NCI-H774 (cell line): ENCODE results near the gene NTN5.
"Not testable (repeated sequence)": the region's sequence is repeated elsewhere in the genome, so short reads cannot be mapped to it uniquely, and the experiment has no call there.

ENCODE experiments used
- DNase-seq: peaks from one replicate; lab custom pipeline; 2025; lab: John Stamatoyannopoulos, UW

The NTN5 gene

GRCh38 chr19:48669903-48670668 lies 2.7 kb downstream of the NTN5 start:
- no peak for DNase-seq

DNA sequence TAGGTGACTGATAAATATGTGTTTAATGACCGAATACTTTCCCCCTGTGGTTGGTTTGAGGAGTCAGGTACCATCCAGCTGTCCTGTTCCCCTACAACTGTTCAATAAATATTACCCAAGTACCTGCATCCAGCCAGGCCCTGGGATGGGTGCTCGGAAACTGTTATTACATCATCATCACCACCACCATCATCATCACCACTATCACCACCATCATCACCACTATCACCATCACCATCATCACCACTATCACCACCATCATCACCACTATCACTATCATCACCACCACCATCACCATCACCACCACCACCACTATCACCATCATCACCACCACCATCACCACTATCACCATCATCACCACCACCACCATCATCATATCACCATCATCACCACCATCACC lies 4.1 kb downstream of the NTN5 start:
- no peak for DNase-seq

DNA sequence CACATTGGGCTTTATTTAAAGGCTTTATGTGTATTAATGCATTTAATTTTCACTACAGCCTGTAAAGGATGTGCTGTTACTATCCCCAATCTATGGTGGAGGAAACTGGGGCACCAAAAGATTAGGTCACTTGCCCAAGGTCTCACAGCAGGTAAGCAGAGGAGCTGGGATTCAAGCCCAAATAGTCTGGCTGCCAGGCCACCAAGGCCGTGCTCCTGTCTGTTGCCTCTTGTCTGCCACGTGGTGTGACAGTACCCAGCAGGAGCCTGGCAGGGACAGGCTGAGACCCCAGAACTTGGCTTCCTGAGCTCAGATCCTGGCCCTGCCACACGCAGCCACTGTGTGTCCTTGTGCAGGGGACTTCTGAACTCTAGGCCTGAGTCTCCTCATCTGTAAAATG lies 4.5 kb downstream of the NTN5 start:
- DNase-seq, result no peak

DNA sequence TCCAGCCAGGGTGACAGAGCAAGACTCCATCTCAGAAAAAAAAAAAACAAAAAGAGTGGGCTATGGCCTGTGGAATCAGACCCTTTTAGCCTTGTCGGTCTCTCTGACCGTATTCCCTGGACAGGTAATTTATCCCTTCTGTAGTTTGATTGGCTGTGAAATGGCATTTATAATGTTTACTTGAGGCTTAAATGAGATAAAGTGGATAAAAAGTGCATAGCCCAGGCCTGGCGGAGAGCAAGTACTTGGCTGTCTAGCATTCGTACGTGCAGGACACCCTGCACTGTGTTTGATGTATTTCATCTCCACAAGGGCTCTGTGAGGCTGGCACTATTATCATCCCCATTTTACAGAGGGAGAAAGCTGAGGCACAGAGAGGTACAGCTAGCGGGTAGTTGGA lies 7.0 kb downstream of the NTN5 start:
- no peak for DNase-seq

DNA sequence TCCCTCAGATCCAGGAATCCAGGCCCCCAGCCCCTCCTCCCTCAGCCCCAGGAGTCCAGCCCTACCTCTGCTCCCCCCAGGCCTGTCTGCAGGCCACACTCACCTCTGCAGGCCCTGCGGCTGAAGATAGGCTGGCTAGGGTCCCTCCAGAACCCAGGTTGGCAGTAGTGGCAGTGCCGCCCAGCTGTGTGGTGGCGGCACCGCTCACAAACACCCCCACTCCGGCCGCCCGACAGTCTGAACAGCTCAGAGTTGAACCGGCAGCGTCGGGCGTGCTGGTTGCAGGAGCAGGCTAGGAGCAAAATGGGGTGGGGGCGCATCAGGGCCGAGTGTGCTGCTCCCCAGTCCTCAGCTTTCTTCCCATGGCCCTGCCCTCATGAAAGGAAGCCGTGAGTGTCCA lies 8.3 kb downstream of the NTN5 start:
- DNase-seq, result no peak

- DNase-seq, result no peak
These were observed 9.2 kb downstream of the NTN5 start for GRCh38 chr19:48663667-48664066.

GRCh38 chr19:48661711-48662090 lies 11.1 kb downstream of the NTN5 start:
- DNase-seq, result no peak

- peak; percentile 83 for DNase-seq
These were observed 11.7 kb downstream of the NTN5 start for GRCh38 chr19:48660852-48661710.

DNA sequence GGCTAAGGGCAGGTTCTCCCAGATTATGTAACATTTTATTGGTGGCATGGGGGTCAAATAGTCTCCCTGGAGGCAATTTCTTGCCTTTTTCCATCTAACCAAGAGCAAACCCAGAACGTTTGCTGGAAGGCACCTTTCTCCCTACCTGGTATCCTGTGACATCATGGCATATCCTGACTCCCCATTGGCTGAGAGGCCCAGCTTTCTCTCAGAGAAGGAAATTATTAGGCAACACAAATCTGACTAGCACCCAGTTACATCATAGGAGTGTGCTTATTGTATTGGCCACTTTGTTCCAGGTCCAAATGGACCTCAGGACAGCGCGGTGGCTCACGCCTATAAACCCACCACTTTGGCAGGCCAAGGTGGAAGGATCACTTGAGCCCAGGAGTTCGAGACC lies 13.0 kb downstream of the NTN5 start:
- peak; percentile 31 for DNase-seq

DNA sequence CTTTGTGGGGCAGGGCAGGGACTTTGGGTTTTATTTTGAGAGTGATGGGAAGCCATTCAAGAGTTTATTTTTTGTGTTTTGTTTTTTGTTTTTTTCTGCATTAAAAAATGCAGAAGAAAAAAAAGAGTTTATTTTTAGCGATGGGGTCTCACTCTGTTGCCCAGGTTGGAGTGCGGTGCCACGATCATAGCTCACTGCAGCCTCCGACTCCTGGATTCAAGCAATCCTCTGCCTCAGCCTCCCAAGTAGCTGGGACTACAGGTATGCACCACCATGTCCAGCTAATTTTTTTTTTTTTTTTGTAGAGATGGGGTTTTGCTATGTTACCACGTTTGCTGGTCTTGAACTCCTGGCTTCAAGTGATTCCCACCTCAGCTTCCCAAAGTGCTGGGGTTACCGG lies 14.3 kb downstream of the NTN5 start:
- DNase-seq, result no peak

- not testable (repeated sequence) for DNase-seq
These were observed 15.0 kb downstream of the NTN5 start for GRCh38 chr19:48657828-48658227.

GRCh38 chr19:48656840-48657474 lies 15.9 kb downstream of the NTN5 start:
- peak; percentile 19 for DNase-seq

- DNase-seq, result peak; percentile 13
These were observed 18.3 kb downstream of the NTN5 start for GRCh38 chr19:48654299-48655059.

- DNase-seq, result no peak
These were observed 21.2 kb downstream of the NTN5 start for GRCh38 chr19:48651683-48652048.

DNA sequence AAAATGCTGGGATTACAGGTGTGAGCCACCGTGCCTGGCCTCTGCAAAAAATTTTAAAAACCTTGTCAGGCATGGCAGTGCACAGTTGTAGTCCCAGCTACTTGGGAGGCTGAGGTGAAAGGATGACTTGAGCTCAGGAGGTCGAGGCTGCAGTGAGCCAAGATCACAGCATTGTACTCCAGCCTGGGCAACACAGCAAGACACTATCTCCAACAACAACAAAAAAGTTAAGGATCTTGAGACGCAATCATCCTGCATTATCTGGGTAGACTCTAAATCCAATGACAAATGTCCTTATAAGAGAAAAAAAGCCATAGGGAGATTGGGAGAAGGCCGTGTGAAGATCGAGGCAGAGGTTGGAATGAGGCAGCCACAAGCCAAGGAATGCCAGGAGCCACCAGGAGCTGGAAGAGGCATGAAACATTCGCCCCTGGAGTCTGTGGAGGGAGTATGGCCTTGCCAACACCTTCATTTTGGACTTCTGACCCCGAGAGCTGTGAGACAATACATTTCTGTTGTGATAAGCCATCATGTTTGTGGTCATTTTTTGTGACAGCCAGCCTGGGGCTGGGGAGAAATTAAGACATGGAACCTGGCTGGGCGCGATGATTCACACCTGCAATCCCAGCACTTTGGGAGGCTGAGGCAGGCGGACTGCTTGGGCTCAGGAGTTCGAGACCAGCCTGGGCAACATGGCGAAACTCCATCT lies 21.7 kb downstream of the NTN5 start:
- no peak for DNase-seq

- DNase-seq, result no peak
These were observed 24.7 kb downstream of the NTN5 start for GRCh38 chr19:48648134-48648533.

DNA sequence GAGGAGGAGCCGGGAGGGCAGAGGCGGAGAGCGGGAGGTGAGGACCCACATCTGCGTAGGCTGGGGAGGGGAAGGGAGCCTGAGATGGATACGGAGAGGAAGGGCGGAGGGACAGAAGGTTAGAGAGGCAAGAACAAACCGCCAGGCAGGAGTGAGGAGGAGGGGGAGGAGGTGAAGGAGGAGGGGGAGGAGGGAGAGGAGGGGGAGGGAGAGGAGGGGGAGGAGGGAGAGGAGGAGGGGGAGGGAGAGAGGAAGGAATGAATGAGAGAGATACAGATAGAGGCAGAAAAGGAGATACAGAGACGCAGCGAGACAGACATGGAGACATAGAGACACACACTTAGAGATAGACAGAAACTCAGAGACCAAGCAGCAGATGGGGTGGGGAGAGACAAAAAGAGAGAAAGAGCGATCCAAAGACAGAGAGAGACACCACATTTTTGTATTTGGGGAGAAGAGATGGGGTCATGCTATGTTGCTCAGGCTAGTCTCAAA lies 26.0 kb downstream of the NTN5 start:
- no peak for DNase-seq

DNA sequence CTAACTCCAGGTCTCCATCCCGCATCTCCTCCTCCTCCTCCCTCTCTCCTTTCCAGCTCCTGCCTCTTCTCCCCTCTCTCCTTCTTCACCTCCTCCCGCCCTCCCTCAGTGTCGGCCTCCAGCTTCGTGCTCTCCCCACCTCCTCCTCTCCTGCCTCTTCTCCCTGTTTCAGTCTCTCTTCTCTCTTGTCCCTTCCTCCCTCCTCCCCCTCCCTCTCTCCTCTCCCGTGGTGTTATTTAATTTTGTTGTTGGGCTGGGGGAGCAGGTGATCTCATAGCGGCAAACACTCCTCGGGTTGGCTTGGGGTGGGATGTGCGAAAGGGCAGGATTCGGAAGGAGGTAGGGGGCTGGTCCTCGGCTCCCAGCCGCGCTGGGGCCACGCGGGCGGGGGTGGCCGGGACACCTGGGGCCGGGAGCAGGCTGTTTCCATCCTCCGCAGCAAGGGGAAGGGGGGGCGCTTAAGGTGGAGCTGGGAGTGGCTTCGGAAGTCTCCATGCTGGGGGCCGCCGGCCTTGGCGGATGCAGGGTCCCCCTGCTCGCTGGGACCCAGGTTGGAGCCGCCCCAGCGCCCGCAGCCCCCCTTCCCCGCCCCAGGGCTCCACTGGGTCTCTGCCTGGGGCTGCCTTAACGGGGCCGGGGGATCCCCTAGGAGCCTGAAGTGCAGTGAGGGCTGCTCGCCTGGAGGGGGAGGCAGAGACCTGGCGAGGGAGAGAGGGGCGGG lies 26.7 kb downstream of the NTN5 start, which contains the start of gene CA11:
TSS of gene CA11 (minus strand) at position 187 of the 721 bp plus-strand sequence. CDS start 555 bp downstream, outside the sequence.
- peak; percentile 86 for DNase-seq

DNA sequence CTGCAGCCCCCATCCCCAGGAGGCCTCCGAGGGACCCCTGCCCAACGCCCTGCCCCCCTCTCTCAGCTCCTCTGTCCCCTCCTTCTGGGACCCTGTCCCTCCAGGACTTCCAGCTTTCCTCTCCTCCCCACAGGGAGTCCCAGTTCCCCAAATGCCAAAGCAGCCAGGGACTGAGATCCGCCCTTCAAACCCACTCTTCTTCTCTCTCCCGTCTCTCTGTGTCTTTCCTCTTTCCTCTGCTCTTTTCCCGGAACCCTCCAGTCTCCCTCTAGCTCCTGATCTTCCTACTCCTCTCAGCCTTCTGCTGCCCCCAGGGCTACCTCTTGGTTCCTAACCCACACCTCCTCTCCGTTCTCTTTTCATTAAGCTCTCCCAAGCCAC lies 27.2 kb downstream of the NTN5 start:
- DNase-seq, result no peak

- DNase-seq, result peak; percentile 54
These were observed 27.8 kb downstream of the NTN5 start for GRCh38 chr19:48644839-48645619.
